GM12865 (cell line): Measurements from ENCODE around the gene CSNK1G2.

Experiments
- DNase-seq: peaks from one replicate; pipeline ENCODE4 v3.0.0; 2010; ENCODE audit warnings: low read depth
- H3K4me3 ChIP-seq: 2 replicates; pipeline ENCODE4 v1.5.1; 2011; ENCODE audit warnings: mild to moderate bottlenecking, low read depth, low read length, control low read depth
- TF ChIP-seq, protein P1 (sequence below): IDR thresholded peaks from 2 replicates; pipeline ENCODE4 v1.5.1; 2011; ENCODE audit warnings: low read length, control low read depth, low read depth, inconsistent platforms; ENCODE audit not compliant: insufficient read depth; ENCODE audit errors: missing control alignments

Gene CSNK1G2

GRCh38 chr19:1947651-1948209, 6.8 kb downstream of the CSNK1G2 start:
- no peak overlapping the region for H3K4me3 ChIP-seq
- TF ChIP-seq, protein P1, sequence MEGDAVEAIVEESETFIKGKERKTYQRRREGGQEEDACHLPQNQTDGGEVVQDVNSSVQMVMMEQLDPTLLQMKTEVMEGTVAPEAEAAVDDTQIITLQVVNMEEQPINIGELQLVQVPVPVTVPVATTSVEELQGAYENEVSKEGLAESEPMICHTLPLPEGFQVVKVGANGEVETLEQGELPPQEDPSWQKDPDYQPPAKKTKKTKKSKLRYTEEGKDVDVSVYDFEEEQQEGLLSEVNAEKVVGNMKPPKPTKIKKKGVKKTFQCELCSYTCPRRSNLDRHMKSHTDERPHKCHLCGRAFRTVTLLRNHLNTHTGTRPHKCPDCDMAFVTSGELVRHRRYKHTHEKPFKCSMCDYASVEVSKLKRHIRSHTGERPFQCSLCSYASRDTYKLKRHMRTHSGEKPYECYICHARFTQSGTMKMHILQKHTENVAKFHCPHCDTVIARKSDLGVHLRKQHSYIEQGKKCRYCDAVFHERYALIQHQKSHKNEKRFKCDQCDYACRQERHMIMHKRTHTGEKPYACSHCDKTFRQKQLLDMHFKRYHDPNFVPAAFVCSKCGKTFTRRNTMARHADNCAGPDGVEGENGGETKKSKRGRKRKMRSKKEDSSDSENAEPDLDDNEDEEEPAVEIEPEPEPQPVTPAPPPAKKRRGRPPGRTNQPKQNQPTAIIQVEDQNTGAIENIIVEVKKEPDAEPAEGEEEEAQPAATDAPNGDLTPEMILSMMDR: no peak
- DNase-seq: no peak

GRCh38 chr19:1949304-1950101, 8.5 kb downstream of the CSNK1G2 start:
- TF ChIP-seq, protein P1: no peak
- no peak overlapping the region for H3K4me3 ChIP-seq
- DNase-seq: no peak

DNA sequence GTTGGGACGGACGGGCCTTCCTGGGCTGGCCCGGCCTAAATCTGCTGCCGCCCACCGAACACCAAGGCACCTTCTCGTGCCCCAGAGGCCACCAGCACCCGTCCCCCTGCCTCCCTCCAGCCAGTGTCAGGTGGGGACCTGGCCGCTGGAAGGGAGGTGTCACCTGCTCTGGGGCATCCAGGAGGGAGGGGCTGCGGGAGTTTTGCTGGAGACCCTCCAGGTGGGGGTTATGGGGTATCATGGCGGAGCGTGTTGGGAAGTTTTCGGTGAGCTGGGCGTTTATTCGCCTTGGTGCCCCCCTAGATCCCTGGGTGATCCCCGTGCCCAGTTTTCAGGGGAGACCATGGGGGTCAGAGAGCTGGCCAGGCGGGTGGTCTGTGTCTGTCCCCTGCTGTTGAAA, 9.7 kb downstream of the CSNK1G2 start:
- DNase-seq: no peak
- TF ChIP-seq, protein P1: no peak
- no peak overlapping the region for H3K4me3 ChIP-seq

DNA sequence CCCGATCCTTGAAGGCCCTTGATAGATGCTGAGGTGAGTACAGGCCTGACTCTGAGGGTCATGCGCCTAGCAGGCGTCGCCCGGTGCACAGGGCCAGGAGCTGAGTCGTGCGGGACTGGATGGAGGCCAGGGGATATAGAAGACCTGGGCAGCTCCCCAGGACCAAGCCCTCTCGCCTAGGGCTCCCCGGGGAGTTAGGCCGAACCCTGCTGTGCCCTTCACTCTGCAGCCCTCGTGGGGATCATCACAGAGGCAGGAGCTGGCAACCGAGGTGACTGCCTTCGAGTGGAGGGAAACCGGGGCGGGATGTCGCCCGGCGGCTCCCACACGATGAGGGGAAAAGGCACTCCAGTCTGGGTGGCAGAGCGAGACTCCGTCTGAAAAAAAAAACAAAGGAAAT, 11.7 kb downstream of the CSNK1G2 start:
- TF ChIP-seq, protein P1: no peak
- DNase-seq: no peak
- no peak overlapping the region for H3K4me3 ChIP-seq

DNA sequence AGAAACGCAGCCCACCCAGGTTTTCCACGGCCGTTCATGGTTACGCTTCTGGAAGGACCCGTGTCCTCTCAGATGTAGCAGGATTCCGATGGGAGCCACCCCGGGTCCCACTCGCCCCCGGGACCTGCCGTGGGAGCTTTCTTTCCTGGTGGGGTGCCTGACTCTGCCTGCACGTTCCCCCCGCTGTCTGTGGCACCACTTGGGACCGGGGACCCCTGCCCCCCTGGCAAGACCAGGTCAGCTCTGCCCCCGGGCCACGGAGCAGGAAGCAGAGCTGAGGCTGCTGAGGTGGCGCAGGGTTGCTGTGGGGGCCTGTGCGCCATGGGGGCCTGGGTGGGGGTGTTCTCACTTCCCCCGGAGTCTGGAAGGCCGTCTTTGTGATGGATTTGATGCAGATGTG, 12.1 kb downstream of the CSNK1G2 start:
- TF ChIP-seq, protein P1: no peak
- DNase-seq: no peak
- no peak overlapping the region for H3K4me3 ChIP-seq

- DNase-seq: no peak
- no peak overlapping the region for H3K4me3 ChIP-seq
- TF ChIP-seq, protein P1: no peak
Observed at GRCh38 chr19:1953441-1954094, 12.6 kb downstream of the CSNK1G2 start.
